NCI-H1694 (cell line): ENCODE data around the gene ULBP1.
"Not testable (repeated sequence)": the region's sequence is repeated elsewhere in the genome, so short reads cannot be mapped to it uniquely, and the experiment has no call there.

Source experiments
- DNase-seq: peaks from one replicate; lab custom pipeline; 2025; lab: John Stamatoyannopoulos, UW

ULBP1 gene

GRCh38 chr6:149933461-149933860, 30.3 kb upstream of the ULBP1 start:
- no peak for DNase-seq

- DNase-seq = peak; percentile 83
Observed at GRCh38 chr6:149934249-149935156, 29.2 kb upstream of the ULBP1 start.

GRCh38 chr6:149935246-149935645, 28.5 kb upstream of the ULBP1 start:
- DNase-seq = no peak

GRCh38 chr6:149935668-149936067, 28.1 kb upstream of the ULBP1 start:
- DNase-seq = no peak

GRCh38 chr6:149936743-149937142, 27.0 kb upstream of the ULBP1 start:
- no peak for DNase-seq

- not testable (repeated sequence) for DNase-seq
Observed at GRCh38 chr6:149938013-149938570, 25.7 kb upstream of the ULBP1 start.

- DNase-seq = no peak
Observed at GRCh38 chr6:149938571-149939355, 25.0 kb upstream of the ULBP1 start.

- DNase-seq = no peak
Observed at GRCh38 chr6:149939356-149939648, 24.4 kb upstream of the ULBP1 start.

- no peak for DNase-seq
Observed at GRCh38 chr6:149939909-149940671, 23.7 kb upstream of the ULBP1 start.

- no peak for DNase-seq
Observed at GRCh38 chr6:149940672-149940982, 23.1 kb upstream of the ULBP1 start.

GRCh38 chr6:149941583-149942460, 21.9 kb upstream of the ULBP1 start, which contains the start of gene ULBP2:
Gene ULBP2 (plus strand): TSS chr6:149942014. CDS start chr6:149942073, 59 bp downstream.
- DNase-seq = peak; percentile 77

GRCh38 chr6:149942461-149942829, 21.3 kb upstream of the ULBP1 start:
- DNase-seq = no peak

- not testable (repeated sequence) for DNase-seq
Observed at GRCh38 chr6:149943321-149943720, 20.4 kb upstream of the ULBP1 start.

GRCh38 chr6:149945276-149945675, 18.5 kb upstream of the ULBP1 start:
- DNase-seq = not testable (repeated sequence)

- DNase-seq = not testable (repeated sequence)
Observed at GRCh38 chr6:149946631-149947030, 17.1 kb upstream of the ULBP1 start.

- DNase-seq = not testable (repeated sequence)
Observed at GRCh38 chr6:149947533-149947932, 16.2 kb upstream of the ULBP1 start.

GRCh38 chr6:149948011-149948410, 15.7 kb upstream of the ULBP1 start:
- no peak for DNase-seq

- no peak for DNase-seq
Observed at GRCh38 chr6:149948616-149949015, 15.1 kb upstream of the ULBP1 start.

- DNase-seq = no peak
Observed at GRCh38 chr6:149950423-149950822, 13.3 kb upstream of the ULBP1 start.

GRCh38 chr6:149951096-149951495, 12.6 kb upstream of the ULBP1 start:
- no peak for DNase-seq

GRCh38 chr6:149951626-149952025, 12.1 kb upstream of the ULBP1 start:
- DNase-seq = no peak
